Suprapubic skin (tissue), 4 donors: ENCODE measurements around the gene F3. TPM values are rescaled to one million over a fixed set of nuclear protein-coding genes. Genes with fewer than 3 reads are reported as not detected.

Source experiments
- DNase-seq, 2 donors: peaks; one replicate each; pipeline ENCODE4 v3.0.0-alpha.2; 2019; ENCODE audit warnings: low spot score in 2 of 2
- H3K27ac ChIP-seq: fragments of 200-600 bp; sonication (generic); one replicate; pipeline ENCODE4 v1.5.1; 2019
- H3K27me3 ChIP-seq: fragments of 200-600 bp; sonication (generic); one replicate; pipeline ENCODE4 v1.5.1; 2019
- H3K36me3 ChIP-seq: fragments of 200-600 bp; sonication (generic); one replicate; pipeline ENCODE4 v1.5.1; 2019
- H3K4me1 ChIP-seq: fragments of 200-600 bp; sonication (generic); one replicate; pipeline ENCODE4 v1.5.1; 2019
- H3K4me3 ChIP-seq: fragments of 200-600 bp; sonication (generic); one replicate; pipeline ENCODE4 v1.5.1; 2019; ENCODE audit warnings: mild to moderate bottlenecking
- H3K9me3 ChIP-seq: fragments of 200-600 bp; sonication (generic); one replicate; pipeline ENCODE4 v1.5.1; 2019
- CTCF ChIP-seq, 2 donors: fragments of 200-600 bp in 1 of 2; fragments of 450-650 bp in 1 of 2; sonication (generic) in 1 of 2; IDR thresholded peaks; one replicate each; pipeline ENCODE4 v1.5.1; 2016 to 2019; ENCODE audit warnings: antibody characterized with exemption in 2 of 2, mild to moderate bottlenecking in 1 of 2, moderate library complexity in 1 of 2
- EP300 ChIP-seq: sonication (generic); formaldehyde crosslinking; IDR thresholded peaks from one replicate; pipeline ENCODE4 v1.6.1; 2017; ENCODE audit warnings: antibody characterized with exemption
- POLR2A ChIP-seq, 2 donors: fragments of 450-650 bp; IDR thresholded peaks; one replicate each; pipeline ENCODE4 v1.6.1; 2017; ENCODE audit warnings: antibody characterized with exemption in 2 of 2, mild to moderate bottlenecking in 2 of 2, moderate library complexity in 2 of 2
- POLR2AphosphoS5 ChIP-seq, 3 donors: sonication (generic); formaldehyde crosslinking; IDR thresholded peaks; one replicate each; pipeline ENCODE4 v1.6.1; 2017; ENCODE audit warnings: antibody characterized with exemption in 3 of 3
- WGBS: methylation state at CpG from one replicate; pipeline ENCODE4 v1.1.5; 2018; 5-methylcytosine and 5-hydroxymethylcytosine counted together
- total RNA-seq, 4 donors: library from RNA; depleted of rRNA; stranded (reverse); fragments of >200 nt; gene quantifications; one replicate each; pipeline ENCODE4 v1.1.0, GENCODE V29; 2016

F3 gene
- total RNA-seq, 4 donors from 2014 or later, result 36.5 to 110 (median 84.0) TPM

DNA sequence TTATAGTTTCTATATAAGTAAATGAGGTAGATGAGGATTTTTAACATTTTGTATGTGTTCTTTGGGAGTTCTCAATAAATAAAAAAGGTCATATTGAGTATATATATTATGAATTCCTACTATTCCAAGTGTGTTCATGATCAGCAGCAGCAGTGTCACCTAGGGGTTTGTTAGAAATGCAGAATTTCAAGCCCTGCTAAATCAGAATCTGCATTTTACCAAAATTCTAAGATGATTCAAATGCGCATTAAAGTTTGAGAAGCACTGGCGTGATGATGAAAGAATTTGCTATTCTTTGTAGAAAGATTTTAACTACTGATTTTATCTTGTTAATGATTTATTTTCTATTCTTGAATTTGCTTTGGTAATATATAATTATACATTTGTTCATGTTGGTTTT lies 28.7 kb downstream of the F3 start:
- no peak overlapping the region for H3K27ac ChIP-seq
- H3K36me3 ChIP-seq, result no peaks in the 10 kb centered on the region
- no peaks in the 10 kb centered on the region for H3K27me3 ChIP-seq
- 95% methylated on average over 2 of the region's 2 CpGs for WGBS
- TF ChIP-seq POLR2A (IDR thresholded peaks at IDR 0.05) (no peak), POLR2AphosphoS5 (IDR thresholded peaks at IDR 0.05) (no peak)
- DNase-seq, result no peak
- H3K4me3 ChIP-seq, result no peak overlapping the region
- H3K9me3 ChIP-seq, result no peaks in the 10 kb centered on the region
- H3K4me1 ChIP-seq, result no peaks in the 10 kb centered on the region

DNA sequence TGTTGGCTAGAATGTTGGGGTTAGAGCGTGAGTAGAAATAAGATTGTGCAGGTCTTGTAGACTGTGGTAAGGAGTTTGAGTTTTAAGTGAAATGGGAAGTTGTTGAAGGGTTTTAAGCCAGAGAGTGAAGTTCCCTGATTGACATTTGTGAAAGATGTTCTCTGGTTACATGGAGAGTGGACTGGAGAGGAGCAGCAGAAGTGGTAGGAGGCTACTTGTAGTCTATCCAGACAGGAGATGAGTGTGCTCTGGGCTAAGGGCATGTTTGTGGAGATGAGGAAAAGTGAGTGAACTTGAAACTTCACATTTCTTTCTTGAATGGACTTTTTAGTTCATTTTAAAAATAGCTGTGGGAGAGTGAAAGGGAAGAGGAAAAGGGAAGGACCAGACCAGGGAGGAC lies 37.0 kb downstream of the F3 start:
- Histone ChIP-seq H3K36me3 (peaks cover 39% of the 10 kb centered on the region), H3K4me3 (no peak overlapping the region), H3K9me3 (no peaks in the 10 kb centered on the region), H3K27ac (no peak overlapping the region), H3K27me3 (no peaks in the 10 kb centered on the region), H3K4me1 (no peaks in the 10 kb centered on the region)
- TF ChIP-seq EP300 (no peak), CTCF (IDR thresholded peaks at IDR 0.05) (no peak), POLR2AphosphoS5 (IDR thresholded peaks at IDR 0.05) (no peak), POLR2A (IDR thresholded peaks at IDR 0.05) (no peak)
- 89% methylated on average over 1 of the region's 1 CpG for WGBS
- no peak for DNase-seq

DNA sequence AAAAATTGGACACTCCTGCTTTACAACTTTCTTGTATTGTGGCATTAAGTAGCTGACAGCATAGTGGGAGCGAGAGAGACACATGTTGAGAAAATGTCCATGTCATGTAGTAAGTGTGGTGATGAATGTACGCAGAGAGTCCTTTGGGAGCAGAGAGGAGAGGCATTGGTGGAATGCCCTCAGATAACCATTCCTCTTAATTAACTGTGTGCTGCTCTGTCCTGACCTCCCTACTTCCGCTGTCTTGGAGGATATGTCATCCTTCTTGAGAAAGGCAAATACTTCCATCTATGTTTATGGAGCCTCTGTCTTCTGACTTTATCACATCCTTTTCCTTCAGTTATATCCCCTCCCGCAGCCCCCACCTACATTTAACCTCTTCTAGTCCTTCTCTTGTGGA lies 38.4 kb downstream of the F3 start:
- Histone ChIP-seq H3K9me3 (no peaks in the 10 kb centered on the region), H3K4me3 (no peak overlapping the region), H3K27me3 (no peaks in the 10 kb centered on the region), H3K36me3 (peaks cover 52% of the 10 kb centered on the region), H3K4me1 (no peaks in the 10 kb centered on the region), H3K27ac (no peak overlapping the region)
- DNase-seq, result no peak
- TF ChIP-seq CTCF (IDR thresholded peaks at IDR 0.05), result no peak
- no peak for TF ChIP-seq POLR2AphosphoS5 (IDR thresholded peaks at IDR 0.05)
- TF ChIP-seq EP300, result no peak
- no peak for TF ChIP-seq POLR2A (IDR thresholded peaks at IDR 0.05)
- 91% methylated on average over 4 of the region's 4 CpGs for WGBS

GRCh38 chr1:94501935-94502334 lies 39.6 kb downstream of the F3 start:
- H3K4me3 ChIP-seq, result no peak overlapping the region
- WGBS, result 94% methylated on average over 4 of the region's 4 CpGs
- no peak overlapping the region for H3K27ac ChIP-seq
- H3K4me1 ChIP-seq, result no peaks in the 10 kb centered on the region
- H3K36me3 ChIP-seq, result peaks cover 53% of the 10 kb centered on the region
- DNase-seq, result no peak
- H3K9me3 ChIP-seq, result no peaks in the 10 kb centered on the region
- no peaks in the 10 kb centered on the region for H3K27me3 ChIP-seq
- no peak for TF ChIP-seq POLR2AphosphoS5 (IDR thresholded peaks at IDR 0.05)
- no peak for TF ChIP-seq EP300
- no peak for TF ChIP-seq CTCF (IDR thresholded peaks at IDR 0.05)
- TF ChIP-seq POLR2A (IDR thresholded peaks at IDR 0.05), result no peak

DNA sequence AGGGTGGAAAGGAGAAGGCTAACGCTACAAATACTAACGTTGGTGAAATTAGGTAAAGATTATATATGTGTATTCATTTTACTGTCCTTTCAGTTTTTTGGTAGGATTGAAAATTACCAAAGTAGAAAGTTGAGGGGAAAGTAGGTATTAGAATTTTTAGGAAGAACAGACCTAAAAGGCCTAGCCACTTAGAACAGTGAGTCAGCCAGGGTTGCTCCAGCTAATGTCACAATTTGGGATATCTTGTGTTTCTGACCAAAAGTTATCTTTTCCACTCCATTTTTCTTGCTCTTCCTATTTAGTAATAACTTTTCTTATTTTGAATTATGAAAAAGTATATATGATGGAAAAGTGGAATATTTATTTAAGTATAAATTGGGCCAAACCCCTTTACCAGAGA lies 40.1 kb downstream of the F3 start:
- no peaks in the 10 kb centered on the region for H3K4me1 ChIP-seq
- TF ChIP-seq POLR2AphosphoS5 (IDR thresholded peaks at IDR 0.05) (no peak), POLR2A (IDR thresholded peaks at IDR 0.05) (no peak), EP300 (no peak), CTCF (IDR thresholded peaks at IDR 0.05) (no peak)
- no peak for DNase-seq
- no peak overlapping the region for H3K27ac ChIP-seq
- H3K9me3 ChIP-seq, result no peaks in the 10 kb centered on the region
- WGBS, result 85% methylated on average over 2 of the region's 2 CpGs
- peaks cover 53% of the 10 kb centered on the region for H3K36me3 ChIP-seq
- no peak overlapping the region for H3K4me3 ChIP-seq
- H3K27me3 ChIP-seq, result no peaks in the 10 kb centered on the region

- TF ChIP-seq EP300 (no peak), POLR2A (IDR thresholded peaks at IDR 0.05) (no peak), CTCF (IDR thresholded peaks at IDR 0.05) (no peak), POLR2AphosphoS5 (IDR thresholded peaks at IDR 0.05) (no peak)
- WGBS, result 90% methylated on average over 2 of the region's 2 CpGs
- Histone ChIP-seq H3K4me3 (no peak overlapping the region), H3K27ac (no peak overlapping the region), H3K4me1 (no peaks in the 10 kb centered on the region), H3K9me3 (no peaks in the 10 kb centered on the region), H3K36me3 (peaks cover 43% of the 10 kb centered on the region), H3K27me3 (no peaks in the 10 kb centered on the region)
- DNase-seq, result no peak
Observed at GRCh38 chr1:94496076-94496755, 45.3 kb downstream of the F3 start.
